ENCODE data around the gene UTF1.
"Not testable (repeated sequence)": the region's sequence is repeated elsewhere in the genome, so short reads cannot be mapped to it uniquely, and the experiment has no call there.

The UTF1 gene

GRCh38 chr10:133209641-133210040, 20.4 kb upstream of the UTF1 start:
- DNase-seq (ENCODE audit: low read depth in 2 of 2) = no peak

GRCh38 chr10:133210398-133211140, 19.4 kb upstream of the UTF1 start:
- DNase-seq (ENCODE audit: low read depth in 2 of 2) = no peak

DNA sequence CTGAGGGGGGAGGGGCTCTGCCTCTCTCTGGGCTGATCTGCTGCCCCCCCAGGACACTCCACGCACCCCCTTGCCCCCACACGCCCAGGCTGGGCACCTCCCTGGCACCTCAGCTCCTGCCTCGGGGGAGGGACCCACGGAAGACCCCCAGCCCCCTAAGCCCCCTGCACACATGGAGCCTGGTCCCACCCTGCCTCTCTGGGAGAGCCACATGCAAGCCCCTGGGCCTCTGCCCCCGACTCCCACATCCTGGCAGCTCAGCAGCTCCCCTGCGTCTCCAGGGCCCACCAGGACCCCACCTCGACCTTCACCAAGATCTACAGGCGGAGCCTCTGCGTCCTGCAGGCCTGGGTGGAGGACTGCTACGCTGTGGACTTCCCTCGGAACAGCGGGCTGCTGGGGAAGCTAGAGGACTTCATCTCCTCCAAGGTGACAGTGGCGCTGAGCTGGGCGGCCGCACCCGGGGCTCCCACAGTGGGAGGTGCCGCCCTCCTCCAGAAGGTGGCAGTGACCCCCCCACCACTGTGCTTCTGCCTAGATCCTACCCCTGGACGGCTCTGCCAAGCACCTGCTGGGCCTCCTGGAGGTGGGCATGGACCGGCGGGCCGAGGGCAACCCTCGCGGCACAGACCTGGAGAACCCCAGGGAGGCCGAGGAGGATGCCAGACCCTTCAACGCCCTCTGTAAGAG, 18.7 kb upstream of the UTF1 start:
- DNase-seq (ENCODE audit: low read depth in 2 of 2) = no peak

DNA sequence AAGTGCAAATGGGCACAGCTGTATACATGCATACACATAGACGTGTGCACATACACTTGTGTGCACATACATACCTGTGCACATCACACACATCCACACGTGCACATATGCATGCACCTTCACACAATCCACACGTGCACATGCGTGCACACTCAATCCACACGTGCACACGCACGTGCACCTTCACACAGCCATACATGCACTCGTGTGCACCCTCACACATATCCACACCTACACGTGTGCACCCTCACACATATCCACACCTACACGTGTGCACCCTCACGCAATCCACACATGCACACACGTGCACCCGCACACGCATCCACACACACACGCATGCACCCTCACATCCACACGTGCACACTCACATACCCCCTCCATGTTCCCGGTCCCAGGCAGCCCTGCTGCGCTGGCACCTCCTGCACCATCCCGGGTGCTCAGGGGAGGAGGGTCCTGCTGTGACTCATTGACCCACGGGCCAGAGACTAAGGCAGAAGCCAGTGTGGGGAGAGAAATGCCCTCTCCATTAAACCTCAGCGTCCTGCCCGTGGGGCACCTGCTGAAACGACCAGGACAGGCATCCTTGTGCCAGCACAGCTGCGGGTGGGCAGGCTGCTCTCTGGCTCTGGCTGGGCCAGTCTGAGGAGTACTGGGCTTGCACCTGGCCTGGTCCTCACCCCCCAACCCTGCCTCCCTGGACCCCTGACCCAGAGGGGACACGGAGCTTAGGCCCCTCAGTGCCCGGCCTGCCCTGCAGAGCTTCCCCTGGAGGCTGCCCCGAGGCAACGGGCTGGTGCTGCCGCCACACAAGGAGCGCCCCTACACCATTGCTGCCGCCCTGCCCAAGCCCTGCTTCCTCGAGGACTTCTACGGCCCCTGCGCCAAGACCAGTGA, 17.8 kb upstream of the UTF1 start:
- DNase-seq (ENCODE audit: low read depth in 2 of 2) = no peak

DNA sequence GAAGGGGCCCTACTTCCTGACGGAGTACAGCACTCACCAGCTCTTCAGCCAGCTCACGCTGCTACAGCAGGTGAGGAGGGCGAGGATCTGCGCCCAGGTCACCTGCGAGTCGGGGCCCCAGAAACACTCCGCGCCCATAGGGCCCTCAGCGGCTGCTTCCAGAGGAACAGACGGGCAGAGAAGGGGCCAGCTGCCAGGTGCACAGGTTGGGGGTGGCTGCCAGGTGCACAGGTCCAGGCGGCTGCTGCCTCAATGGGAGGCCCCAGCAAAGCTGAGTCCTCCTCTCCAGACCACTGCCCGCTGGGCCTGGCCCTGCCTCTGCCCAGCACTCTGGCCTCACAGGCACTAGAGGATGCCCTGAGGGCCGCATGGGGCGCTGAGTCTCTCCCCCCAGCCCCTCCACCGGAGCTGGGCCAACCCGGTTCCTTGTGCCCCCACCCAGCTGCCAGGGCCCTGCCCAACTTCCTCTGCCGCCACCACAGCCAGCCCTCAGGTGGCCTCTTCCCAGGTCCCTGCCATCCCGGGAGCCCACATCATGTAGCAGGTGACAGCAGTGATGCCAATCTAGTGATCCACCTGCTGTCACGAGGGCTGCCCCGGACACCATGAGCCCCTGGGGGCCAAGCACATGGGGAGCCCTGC, 17.0 kb upstream of the UTF1 start:
- no peak for DNase-seq (ENCODE audit: low read depth in 2 of 2)

- no peak for DNase-seq (ENCODE audit: low read depth in 2 of 2)
Observed at GRCh38 chr10:133213641-133214467, 16.2 kb upstream of the UTF1 start.

- DNase-seq (ENCODE audit: low read depth in 2 of 2) = no peak
Observed at GRCh38 chr10:133214468-133215410, 15.3 kb upstream of the UTF1 start.

DNA sequence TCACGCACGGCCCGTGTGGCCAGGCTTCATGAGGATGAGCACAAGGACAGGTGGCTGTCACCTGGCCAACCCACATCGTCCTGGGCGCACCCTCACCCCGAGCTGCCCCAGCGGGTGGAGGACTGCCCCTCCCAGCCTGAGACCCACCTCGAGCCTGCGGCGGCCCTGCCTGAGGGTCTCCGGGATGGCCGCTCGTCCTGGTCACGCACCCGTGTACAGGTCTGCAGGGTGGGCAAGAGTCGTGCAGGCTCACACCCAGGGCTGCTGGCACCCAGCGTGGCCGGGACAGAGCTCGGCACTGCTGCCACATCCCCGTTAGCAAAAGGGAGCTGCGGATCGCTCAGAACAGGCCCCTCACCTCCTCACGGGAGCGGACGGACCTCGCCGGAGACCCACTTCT, 14.4 kb upstream of the UTF1 start:
- no peak for DNase-seq (ENCODE audit: low read depth in 2 of 2)

- no peak for DNase-seq (ENCODE audit: low read depth in 2 of 2)
Observed at GRCh38 chr10:133216776-133217175, 13.2 kb upstream of the UTF1 start.

DNA sequence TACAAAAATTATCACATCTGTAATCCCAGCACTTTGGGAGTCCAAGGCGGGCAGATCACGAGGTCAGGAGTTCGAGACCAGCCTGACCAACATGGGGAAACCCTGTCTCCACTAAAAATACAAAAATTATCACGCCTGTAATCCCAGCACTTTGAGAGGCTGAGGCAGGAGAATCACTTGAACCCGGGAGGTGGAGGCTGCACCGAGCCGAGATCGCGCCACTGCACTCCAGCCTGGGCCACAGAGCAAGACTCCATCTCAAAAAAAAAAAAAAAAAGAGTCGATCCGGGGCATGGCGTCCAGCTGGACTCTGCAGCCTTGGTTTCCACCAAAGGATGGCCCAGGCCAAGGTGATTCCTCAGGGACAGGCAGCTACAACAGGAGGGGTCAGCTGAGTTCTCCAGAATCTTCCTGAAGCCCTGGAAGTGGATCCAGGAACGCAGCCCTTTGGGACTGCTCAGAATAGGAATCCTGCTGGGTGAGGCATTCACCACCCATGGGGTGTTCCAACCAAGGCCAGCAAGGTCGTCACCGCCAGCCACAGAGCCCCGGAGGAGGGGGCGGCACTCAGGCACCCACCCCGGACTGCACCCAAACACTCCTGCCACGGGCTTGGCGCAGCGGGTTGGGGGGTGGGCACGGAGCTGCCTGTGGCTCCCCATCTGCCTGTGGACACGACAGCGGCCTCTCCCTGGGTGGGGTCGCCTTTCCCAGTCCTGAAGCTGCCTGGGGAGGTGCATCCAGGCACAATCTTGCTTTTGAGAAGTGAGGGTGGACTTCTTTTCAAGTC, 12.0 kb upstream of the UTF1 start:
- DNase-seq (ENCODE audit: low read depth in 2 of 2) = no peak

- DNase-seq (ENCODE audit: low read depth in 2 of 2) = no peak
Observed at GRCh38 chr10:133218891-133219290, 11.1 kb upstream of the UTF1 start.

- DNase-seq (ENCODE audit: low read depth in 2 of 2) = no peak
Observed at GRCh38 chr10:133219782-133220181, 10.2 kb upstream of the UTF1 start.

DNA sequence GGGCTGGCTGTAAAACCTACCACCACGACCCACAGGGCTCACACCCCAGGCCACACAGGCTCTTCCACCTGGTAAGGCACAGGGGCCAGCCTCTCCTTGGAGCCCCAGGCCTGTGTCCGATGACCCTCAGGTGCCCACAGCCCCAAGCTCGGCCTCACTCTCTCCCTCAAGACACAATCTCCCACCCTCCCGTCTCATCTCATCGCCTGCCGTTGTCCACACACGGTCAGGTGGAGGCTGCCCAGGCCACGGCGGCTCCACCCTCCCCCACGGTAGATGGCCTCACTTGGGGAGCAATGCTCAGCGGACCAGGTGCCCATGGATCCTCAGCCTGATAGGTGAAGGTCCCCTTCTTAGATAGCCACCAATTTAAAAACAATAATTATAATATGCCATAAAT, 8.7 kb upstream of the UTF1 start:
- no peak for DNase-seq (ENCODE audit: low read depth in 2 of 2)

DNA sequence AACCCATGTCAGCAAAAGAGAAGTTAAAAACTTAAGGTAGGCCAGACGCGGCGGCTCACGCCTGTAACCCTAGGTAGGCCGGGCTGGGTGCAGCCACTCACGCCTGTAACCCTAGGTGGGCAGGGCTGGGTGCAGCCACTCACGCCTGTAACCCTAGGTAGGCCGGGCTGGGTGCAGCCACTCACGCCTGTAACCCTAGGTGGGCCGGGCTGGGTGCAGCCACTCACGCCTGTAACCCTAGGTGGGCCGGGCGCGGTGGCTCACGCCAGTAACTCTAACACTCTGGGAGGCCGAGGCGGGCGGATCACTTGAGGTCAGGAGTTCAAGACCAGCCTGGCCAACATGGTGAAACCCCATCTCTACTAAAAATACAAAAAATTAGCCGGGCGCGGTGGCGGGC, 8.3 kb upstream of the UTF1 start:
- DNase-seq (ENCODE audit: low read depth in 2 of 2) = not testable (repeated sequence)

DNA sequence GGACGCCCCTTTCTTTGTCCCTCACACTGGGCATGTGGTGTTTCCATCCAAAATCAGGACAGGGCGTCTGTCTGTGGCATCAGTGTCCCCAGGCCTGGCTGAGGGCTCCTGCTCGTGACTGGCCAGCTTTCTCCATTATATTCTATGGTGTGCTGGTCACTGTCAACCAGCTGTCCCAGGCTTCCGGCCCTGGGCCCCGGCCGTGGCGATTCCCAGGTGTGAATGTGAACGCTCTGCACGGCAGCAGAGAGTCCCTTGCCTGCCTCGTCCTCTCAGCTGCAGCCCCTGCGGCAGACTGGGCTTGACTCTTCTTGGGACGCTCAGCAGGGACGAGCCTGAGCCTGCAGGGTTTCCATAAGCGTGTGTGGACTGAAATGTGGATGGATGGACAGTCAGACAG, 5.9 kb upstream of the UTF1 start:
- no peak for DNase-seq (ENCODE audit: low read depth in 2 of 2)

GRCh38 chr10:133224756-133225372, 5.2 kb upstream of the UTF1 start:
- no peak for DNase-seq (ENCODE audit: low read depth in 2 of 2)

DNA sequence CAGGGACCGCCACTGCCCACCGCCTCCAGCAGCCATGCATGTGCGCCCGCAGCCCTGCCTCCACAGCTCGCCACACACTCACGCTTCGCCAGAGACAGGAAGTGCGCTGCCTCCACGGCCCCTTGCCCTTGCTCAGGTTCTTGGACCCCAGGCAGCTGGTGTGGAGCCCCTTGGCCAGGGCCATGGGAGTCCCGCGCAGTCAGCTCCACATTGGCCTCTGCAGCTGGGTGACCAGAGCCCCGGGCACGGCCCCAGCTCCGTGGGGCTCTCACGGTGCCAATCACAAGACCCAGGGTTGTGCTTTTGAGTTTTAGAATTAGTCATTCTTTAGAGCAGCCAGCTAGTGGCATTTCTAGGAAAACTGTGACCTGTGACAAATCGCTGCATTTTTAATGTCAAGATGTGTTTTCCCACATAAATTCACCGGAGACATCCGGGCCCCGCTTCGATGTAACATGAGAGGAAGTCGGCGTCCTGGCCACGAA, 4.3 kb upstream of the UTF1 start:
- DNase-seq (ENCODE audit: low read depth in 2 of 2) = no peak

DNA sequence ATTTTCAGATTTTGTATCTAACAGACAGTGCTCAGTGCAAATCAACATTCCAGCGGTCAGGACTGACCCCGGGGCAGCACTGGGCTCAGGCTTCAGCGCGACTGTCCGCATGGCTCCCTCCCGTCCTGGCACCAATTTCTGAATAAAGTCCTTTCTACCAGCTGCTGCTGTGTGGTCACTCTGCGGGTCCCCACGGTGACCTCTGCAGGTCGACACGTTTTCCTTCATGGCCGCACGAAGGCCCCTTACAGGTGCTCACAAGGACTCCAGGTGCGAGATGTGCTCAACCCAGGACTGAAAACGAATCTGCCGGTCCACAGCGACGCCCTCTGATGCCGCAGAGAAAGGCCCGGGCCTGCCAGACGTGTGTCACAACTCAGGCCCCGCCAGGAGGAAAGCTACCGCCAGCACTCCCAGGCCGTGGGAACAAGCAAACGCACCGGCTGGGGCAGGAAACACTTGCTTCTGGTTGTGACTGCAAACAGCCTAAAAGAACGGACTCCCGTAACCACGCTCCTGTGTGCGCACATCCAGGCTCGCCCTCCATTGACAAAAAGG, 3.7 kb upstream of the UTF1 start:
- no peak for DNase-seq (ENCODE audit: low read depth in 2 of 2)

Measured in fibroblast of skin of left biceps (primary cell).